Brain microvascular endothelial cell (primary cell): Measurements from ENCODE around the gene FOXS1.

Experiments
- DNase-seq: peaks from one replicate; pipeline ENCODE4 v3.0.0-alpha.2; 2020
- H3K27ac ChIP-seq: fragments of 250-450 bp; sonication (Bioruptor Pico); 2 replicates; pipeline ENCODE4 v1.5.1; 2020; ENCODE audit warnings: mild to moderate bottlenecking, moderate library complexity
- H3K27me3 ChIP-seq: fragments of 250-450 bp; sonication (Bioruptor Pico); replicated peaks from 2 replicates; pipeline ENCODE4 v1.5.1; 2020; ENCODE audit warnings: mild to moderate bottlenecking
- H3K36me3 ChIP-seq: fragments of 250-450 bp; sonication (Bioruptor Pico); replicated peaks from 2 replicates; pipeline ENCODE4 v1.5.1; 2020; ENCODE audit warnings: mild to moderate bottlenecking
- H3K4me3 ChIP-seq: 2 replicates; pipeline ENCODE4 v1.5.1; 2011; ENCODE audit warnings: low read depth, mild to moderate bottlenecking, control low read depth, low read length, moderate library complexity
- CTCF ChIP-seq: IDR thresholded peaks from 2 replicates; pipeline ENCODE4 v1.5.1; 2011; ENCODE audit warnings: low read depth, mild to moderate bottlenecking, moderate library complexity, low read length, control low read depth, inconsistent platforms; ENCODE audit errors: missing control alignments
- in situ Hi-C: cut with HindIII; loops from 2 replicates; pipeline ENCODE4 v1.10.0; 2017; ENCODE audit warnings: low sequenced_read_pairs, low pct_ligation_motif_present

Gene FOXS1

GRCh38 chr20:31869942-31870725 lies 24.7 kb upstream of the FOXS1 start, which contains the start of the genes DUSP15 and TTLL9:
Gene DUSP15 (minus strand): TSS chr20:31870527. CDS start chr20:31870337, 190 bp downstream.
Gene TTLL9 (plus strand): TSS chr20:31870634. CDS start chr20:31871127, 493 bp downstream.
- peaks cover 31% of the 10 kb centered on the region for H3K27me3 ChIP-seq
- no peak within 1 kb of the TSS for H3K27ac ChIP-seq
- peak within 1 kb of the TSS; percentile 42 for H3K4me3 ChIP-seq
- H3K36me3 ChIP-seq, result no peaks in the 10 kb centered on the region
- no peak for TF ChIP-seq CTCF
- in situ Hi-C loops, result no loop called here
- DNase-seq, result no peak

GRCh38 chr20:31869673-31869941 lies 24.2 kb upstream of the FOXS1 start:
- Histone ChIP-seq H3K27ac (no peak overlapping the region), H3K27me3 (peaks cover 31% of the 10 kb centered on the region), H3K4me3 (no peak overlapping the region), H3K36me3 (no peaks in the 10 kb centered on the region)
- in situ Hi-C loops, result no loop called here
- no peak for DNase-seq
- TF ChIP-seq CTCF, result no peak

- in situ Hi-C loops, result no loop called here
- Histone ChIP-seq H3K27me3 (peaks cover 31% of the 10 kb centered on the region), H3K27ac (no peak overlapping the region), H3K4me3 (no peak overlapping the region), H3K36me3 (no peaks in the 10 kb centered on the region)
- no peak for DNase-seq
- no peak for TF ChIP-seq CTCF
These were observed 23.7 kb upstream of the FOXS1 start for GRCh38 chr20:31868853-31869672.

GRCh38 chr20:31866221-31866620 lies 20.8 kb upstream of the FOXS1 start:
- in situ Hi-C loops, result no loop called here
- Histone ChIP-seq H3K4me3 (no peak overlapping the region), H3K27me3 (peaks cover 19% of the 10 kb centered on the region), H3K36me3 (no peaks in the 10 kb centered on the region), H3K27ac (no peak overlapping the region)
- DNase-seq, result no peak
- TF ChIP-seq CTCF, result no peak

GRCh38 chr20:31864521-31865400 lies 19.4 kb upstream of the FOXS1 start:
- in situ Hi-C loops, result no loop called here
- Histone ChIP-seq H3K36me3 (no peaks in the 10 kb centered on the region), H3K4me3 (no peak overlapping the region), H3K27me3 (peaks cover 10% of the 10 kb centered on the region), H3K27ac (no peak overlapping the region)
- TF ChIP-seq CTCF, result no peak
- no peak for DNase-seq
